Hepatocyte (in vitro differentiated cells): ENCODE measurements around the gene MRAP2. TPM values are rescaled to one million over a fixed set of nuclear protein-coding genes. Genes with fewer than 3 reads are reported as not detected.

ENCODE experiments used
- DNase-seq: peaks from one replicate; pipeline ENCODE4 v3.0.0-alpha.2; 2016; ENCODE audit warnings: low spot score
- H2AFZ ChIP-seq: fragments of 200-600 bp; sonication (generic); 2 replicates; pipeline ENCODE4 v1.6.0; 2016; ENCODE audit warnings: antibody characterized with exemption, mild to moderate bottlenecking
- H3K27ac ChIP-seq: fragments of 200-600 bp; sonication (generic); 2 replicates; pipeline ENCODE4 v1.5.1; 2016; ENCODE audit warnings: mild to moderate bottlenecking
- H3K27me3 ChIP-seq: fragments of 200-600 bp; sonication (generic); 2 replicates; pipeline ENCODE4 v1.6.1; 2016
- H3K36me3 ChIP-seq: fragments of 200-600 bp; sonication (generic); replicated peaks from 2 replicates; pipeline ENCODE4 v1.5.1; 2016; ENCODE audit warnings: low read depth; ENCODE audit not compliant: insufficient read depth
- H3K4me1 ChIP-seq: fragments of 200-600 bp; sonication (generic); 2 replicates; pipeline ENCODE4 v1.5.1; 2016; ENCODE audit warnings: mild to moderate bottlenecking, moderate library complexity; ENCODE audit not compliant: insufficient read depth
- H3K4me2 ChIP-seq: fragments of 200-600 bp; sonication (generic); 2 replicates; pipeline ENCODE4 v1.6.0; 2016
- H3K4me3 ChIP-seq: fragments of 200-600 bp; sonication (generic); 2 replicates; pipeline ENCODE4 v1.5.1; 2016; ENCODE audit warnings: mild to moderate bottlenecking
- H3K79me2 ChIP-seq: fragments of 200-600 bp; sonication (generic); 2 replicates; pipeline ENCODE4 v1.6.0; 2017; ENCODE audit warnings: mild to moderate bottlenecking
- H3K9me2 ChIP-seq: fragments of 200-600 bp; sonication (generic); replicated peaks from 2 replicates; pipeline ENCODE4 v1.6.0; 2017; ENCODE audit warnings: mild to moderate bottlenecking; ENCODE audit not compliant: insufficient read depth
- H3K9me3 ChIP-seq: fragments of 200-600 bp; sonication (generic); 2 replicates; pipeline ENCODE4 v1.5.1; 2016; ENCODE audit warnings: low read depth, mild to moderate bottlenecking
- H4K20me1 ChIP-seq: fragments of 200-600 bp; sonication (generic); 2 replicates; pipeline ENCODE4 v1.6.0; 2016; ENCODE audit warnings: mild to moderate bottlenecking; ENCODE audit not compliant: insufficient read depth, poor library complexity, severe bottlenecking
- CTCF ChIP-seq: fragments of 200-600 bp; sonication (generic); IDR thresholded peaks from 2 replicates; pipeline ENCODE4 v1.5.1; 2016; ENCODE audit warnings: antibody characterized with exemption, mild to moderate bottlenecking; ENCODE audit not compliant: poor library complexity
- EZH2 ChIP-seq: fragments of 200-600 bp; sonication (generic); IDR thresholded peaks from 2 replicates; pipeline ENCODE4 v1.6.1; 2016; ENCODE audit warnings: antibody characterized with exemption, mild to moderate bottlenecking, borderline replicate concordance
- EZH2phosphoT487 ChIP-seq: fragments of 200-600 bp; sonication (generic); IDR thresholded peaks from one replicate; pipeline ENCODE4 v1.6.1; 2018; ENCODE audit warnings: antibody characterized with exemption, mild to moderate bottlenecking, low read depth, moderate library complexity; ENCODE audit not compliant: unreplicated experiment, severe bottlenecking
- WGBS: methylation state at CpG from one replicate; pipeline ENCODE4 v1.1.6; 2016; ENCODE audit warnings: low lambda C conversion rate; ENCODE audit errors: missing lambda C conversion rate; 5-methylcytosine and 5-hydroxymethylcytosine counted together
- polyA plus RNA-seq: library from polyadenylated mRNA; unstranded; fragments of >200 nt; fragmentation: Nextera tagmentation; extraction: Ambion mirVana; gene quantifications from 2 replicates; pipeline ENCODE4 v1.2.1, GENCODE V29; 2016
- total RNA-seq: library from RNA; depleted of rRNA; stranded (reverse); fragments of >200 nt; gene quantifications from 2 replicates; pipeline ENCODE4 v1.2.3, GENCODE V29; 2014

Gene MRAP2
- total and polyA plus RNA-seq, 2 experiments from 2014 or later, result 2.2 to 2.5 TPM

- H2AFZ ChIP-seq, result no peak overlapping the region
- 93% methylated on average over 1 of the region's 1 CpG for WGBS
- no peak overlapping the region for H3K27ac ChIP-seq
- H3K79me2 ChIP-seq, result no peaks in the 10 kb centered on the region
- no peaks in the 10 kb centered on the region for H4K20me1 ChIP-seq
- no peaks in the 10 kb centered on the region for H3K9me3 ChIP-seq
- DNase-seq, result no peak
- peaks cover 5% of the 10 kb centered on the region for H3K4me1 ChIP-seq
- H3K4me2 ChIP-seq, result no peak overlapping the region
- H3K9me2 ChIP-seq, result no peaks in the 10 kb centered on the region
- H3K36me3 ChIP-seq, result no peaks in the 10 kb centered on the region
- H3K4me3 ChIP-seq, result no peak overlapping the region
- TF ChIP-seq EZH2 (no peak), CTCF (no peak), EZH2phosphoT487 (no peak)
- H3K27me3 ChIP-seq, result no peaks in the 10 kb centered on the region
These were observed 52.5 kb downstream of the MRAP2 start for GRCh38 chr6:84086056-84086455.

DNA sequence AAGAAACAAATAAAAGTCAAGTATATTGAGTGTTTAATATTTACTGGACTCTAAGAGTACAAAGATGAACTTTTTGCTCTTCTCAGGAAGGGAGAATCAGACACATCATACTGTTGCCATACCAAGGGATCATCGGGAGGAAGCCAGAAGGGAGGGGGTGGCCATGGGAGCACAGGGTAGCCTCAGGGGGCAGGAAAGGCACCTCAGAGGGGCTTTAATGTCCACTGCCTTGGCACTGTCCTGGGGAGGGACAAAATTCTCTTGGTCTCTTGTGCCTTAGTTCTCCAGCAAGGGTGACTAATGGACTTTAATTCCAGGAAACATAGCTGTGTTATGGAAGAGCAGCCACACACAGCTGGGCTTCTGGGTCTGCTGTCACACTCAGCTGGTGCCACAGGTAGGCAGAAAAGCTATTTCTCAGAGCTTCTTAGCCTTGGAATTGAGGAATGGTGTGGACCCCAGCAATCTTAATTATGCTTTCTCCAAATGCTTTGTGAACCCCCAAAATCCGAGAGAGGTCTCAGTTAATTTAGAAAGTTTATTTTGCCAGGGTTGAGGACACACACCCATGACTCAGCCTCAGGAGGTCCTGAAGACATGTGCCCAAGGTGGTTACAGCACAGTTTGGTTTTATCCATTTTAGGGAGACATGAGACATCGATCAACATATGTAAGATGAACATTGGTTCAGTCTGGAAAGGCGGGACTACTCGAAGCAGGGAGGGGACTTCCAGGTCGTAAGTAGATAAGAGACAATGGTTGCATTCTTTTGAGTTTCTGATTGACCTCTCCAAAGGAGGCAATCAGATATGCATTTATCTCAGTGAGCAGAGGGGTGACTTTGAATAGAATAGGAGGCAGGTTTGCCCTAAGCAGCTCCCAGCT, 53.2 kb downstream of the MRAP2 start:
- no peak overlapping the region for H3K4me2 ChIP-seq
- H3K4me3 ChIP-seq, result no peak overlapping the region
- no peak for TF ChIP-seq CTCF
- TF ChIP-seq EZH2phosphoT487, result no peak
- no peak for TF ChIP-seq EZH2
- H2AFZ ChIP-seq, result no peak overlapping the region
- H3K4me1 ChIP-seq, result peaks cover 5% of the 10 kb centered on the region
- H3K27ac ChIP-seq, result no peak overlapping the region
- no peak for DNase-seq
- H3K36me3 ChIP-seq, result no peaks in the 10 kb centered on the region
- H3K79me2 ChIP-seq, result no peaks in the 10 kb centered on the region
- no peaks in the 10 kb centered on the region for H3K9me2 ChIP-seq
- no peaks in the 10 kb centered on the region for H3K9me3 ChIP-seq
- H4K20me1 ChIP-seq, result no peaks in the 10 kb centered on the region
- H3K27me3 ChIP-seq, result no peaks in the 10 kb centered on the region
- 53% methylated on average over 6 of the region's 6 CpGs for WGBS

DNA sequence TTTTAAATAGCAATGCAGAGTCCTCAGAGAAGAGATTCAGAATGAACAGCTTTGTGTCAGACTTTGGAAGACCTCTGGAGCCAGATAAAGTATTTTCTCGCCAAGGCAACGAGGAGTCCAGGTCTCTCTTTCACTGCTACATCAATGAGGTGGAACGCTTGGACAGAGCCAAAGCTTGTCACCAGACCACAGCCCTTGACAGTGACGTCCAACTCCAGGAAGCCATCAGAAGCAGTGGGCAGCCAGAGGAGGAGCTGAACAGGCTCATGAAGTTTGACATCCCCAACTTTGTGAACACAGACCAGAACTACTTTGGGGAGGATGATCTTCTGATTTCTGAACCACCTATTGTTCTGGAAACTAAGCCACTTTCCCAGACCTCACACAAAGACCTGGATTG, 55.5 kb downstream of the MRAP2 start:
- no peak overlapping the region for H3K27ac ChIP-seq
- H2AFZ ChIP-seq, result no peak overlapping the region
- no peaks in the 10 kb centered on the region for H3K79me2 ChIP-seq
- TF ChIP-seq CTCF (no peak), EZH2 (no peak), EZH2phosphoT487 (no peak)
- no peaks in the 10 kb centered on the region for H4K20me1 ChIP-seq
- no peaks in the 10 kb centered on the region for H3K9me2 ChIP-seq
- peaks cover 5% of the 10 kb centered on the region for H3K4me1 ChIP-seq
- H3K27me3 ChIP-seq, result no peaks in the 10 kb centered on the region
- H3K4me3 ChIP-seq, result no peak overlapping the region
- H3K36me3 ChIP-seq, result no peaks in the 10 kb centered on the region
- WGBS, result 83% methylated on average over 4 of the region's 4 CpGs
- no peak for DNase-seq
- H3K9me3 ChIP-seq, result no peaks in the 10 kb centered on the region
- no peak overlapping the region for H3K4me2 ChIP-seq
